ENCODE results near the gene GAS7.

DNA sequence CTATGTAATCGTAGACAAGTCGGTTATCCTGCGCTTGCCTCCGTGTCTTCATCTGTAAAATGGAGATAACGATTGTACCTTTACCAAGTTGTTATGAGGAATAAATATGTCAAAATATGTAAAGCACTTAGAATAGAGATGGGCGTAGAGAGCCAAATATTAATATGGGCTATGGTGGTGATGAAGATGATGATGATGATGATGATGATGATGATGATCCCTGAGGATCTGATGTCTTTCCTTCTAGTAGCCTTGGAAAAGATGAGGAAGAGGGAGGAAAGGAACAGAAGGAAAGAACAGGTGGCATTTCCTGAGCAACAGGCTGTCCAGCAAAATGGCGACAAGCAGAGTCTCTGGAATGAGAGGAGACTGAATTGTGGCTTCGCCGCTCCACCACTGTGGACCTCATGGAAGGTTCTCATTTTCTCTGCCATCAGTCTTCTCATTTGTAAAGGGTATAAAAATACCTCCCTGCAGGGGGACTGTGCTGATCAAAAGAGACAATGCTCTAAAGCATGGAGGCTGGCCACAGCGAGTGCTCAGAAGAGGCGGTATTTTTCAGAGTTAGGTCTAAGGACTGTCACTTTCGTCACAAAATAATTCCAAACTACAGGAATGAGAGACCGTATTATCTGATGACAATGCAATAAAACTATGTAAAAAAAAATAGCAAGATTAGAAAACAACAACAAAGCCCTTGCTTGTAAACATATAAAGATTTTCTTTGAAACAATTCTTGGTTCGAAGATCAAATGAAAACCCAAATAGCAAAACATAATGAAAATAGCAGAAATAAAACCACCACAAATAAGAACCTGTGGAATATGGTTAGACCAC is 276.2 kb downstream of the GAS7 start:
- TF ChIP-seq, protein P1, sequence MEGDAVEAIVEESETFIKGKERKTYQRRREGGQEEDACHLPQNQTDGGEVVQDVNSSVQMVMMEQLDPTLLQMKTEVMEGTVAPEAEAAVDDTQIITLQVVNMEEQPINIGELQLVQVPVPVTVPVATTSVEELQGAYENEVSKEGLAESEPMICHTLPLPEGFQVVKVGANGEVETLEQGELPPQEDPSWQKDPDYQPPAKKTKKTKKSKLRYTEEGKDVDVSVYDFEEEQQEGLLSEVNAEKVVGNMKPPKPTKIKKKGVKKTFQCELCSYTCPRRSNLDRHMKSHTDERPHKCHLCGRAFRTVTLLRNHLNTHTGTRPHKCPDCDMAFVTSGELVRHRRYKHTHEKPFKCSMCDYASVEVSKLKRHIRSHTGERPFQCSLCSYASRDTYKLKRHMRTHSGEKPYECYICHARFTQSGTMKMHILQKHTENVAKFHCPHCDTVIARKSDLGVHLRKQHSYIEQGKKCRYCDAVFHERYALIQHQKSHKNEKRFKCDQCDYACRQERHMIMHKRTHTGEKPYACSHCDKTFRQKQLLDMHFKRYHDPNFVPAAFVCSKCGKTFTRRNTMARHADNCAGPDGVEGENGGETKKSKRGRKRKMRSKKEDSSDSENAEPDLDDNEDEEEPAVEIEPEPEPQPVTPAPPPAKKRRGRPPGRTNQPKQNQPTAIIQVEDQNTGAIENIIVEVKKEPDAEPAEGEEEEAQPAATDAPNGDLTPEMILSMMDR (IDR thresholded peaks at IDR 0.05) = no peak
- no peak for TF ChIP-seq EP300 (IDR thresholded peaks at IDR 0.05)
